Measurements from ENCODE around the gene PHF21B. TPM values are rescaled to one million over a fixed set of nuclear protein-coding genes. Genes with fewer than 3 reads are reported as not detected.

PHF21B gene
- total and polyA plus RNA-seq, 2 donors (not counting 3 experiments of a cell fraction or from before 2014, with no cell fraction given) = not detected

DNA sequence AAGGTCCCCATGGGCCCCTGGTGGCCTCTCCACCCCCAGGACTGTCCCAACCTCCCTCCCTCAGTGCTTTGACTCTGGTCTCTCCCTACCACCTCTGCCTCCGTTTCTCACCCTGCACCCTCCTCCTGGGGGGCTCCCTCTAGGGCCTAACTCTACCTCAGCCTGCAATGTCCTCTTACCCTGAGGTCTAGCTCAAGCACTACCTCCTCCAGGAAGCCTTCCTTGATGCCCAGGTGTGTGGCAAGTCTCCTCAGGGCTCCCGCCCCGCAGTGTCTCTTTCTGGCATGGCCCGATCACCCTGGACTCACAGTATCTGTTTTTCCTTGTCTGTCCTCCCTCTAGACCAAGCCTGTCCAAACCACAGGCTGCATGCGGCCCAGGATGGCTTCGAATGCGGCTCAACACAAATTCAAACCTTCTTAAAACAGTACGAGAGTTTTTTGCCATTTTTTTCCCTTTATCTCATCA, 90.8 kb downstream of the PHF21B start:
- H3K9me1 ChIP-seq (replicated peaks; ENCODE audit: control insufficient read depth, extremely low read depth, insufficient read depth, low read length) = no peaks in the 10 kb centered on the region
- no peaks in the 10 kb centered on the region for H4K20me1 ChIP-seq (replicated peaks; ENCODE audit: control insufficient read depth, extremely low read depth, insufficient read depth, low read length)
- no peak for TF ChIP-seq MYC (IDR thresholded peaks at IDR 0.05; ENCODE audit: low read depth, low read length)
- TF ChIP-seq CTCF (IDR thresholded peaks at IDR 0.05; ENCODE audit: extremely low read depth in 1 of 2, insufficient read depth in 1 of 2, low read depth in 1 of 2, low read length in 2 of 2) = no peak
- no peak for TF ChIP-seq EZH2 (IDR thresholded peaks at IDR 0.05; ENCODE audit: borderline replicate concordance, low read depth, low read length, severe bottlenecking)
- no peak for TF ChIP-seq JUN (IDR thresholded peaks at IDR 0.05; ENCODE audit: borderline replicate concordance, insufficient read depth, insufficient read length, low read depth)
- no peak for TF ChIP-seq GATA2 (IDR thresholded peaks at IDR 0.05; ENCODE audit: insufficient read depth, insufficient read length, low read depth, low read length)
- TF ChIP-seq MAX (IDR thresholded peaks at IDR 0.05; ENCODE audit: insufficient read depth, insufficient read length) = no peak
- no peak for TF ChIP-seq POLR2AphosphoS5 (IDR thresholded peaks at IDR 0.05; ENCODE audit: insufficient read depth, low read depth, low read length)
- TF ChIP-seq POLR2A (IDR thresholded peaks at IDR 0.05; ENCODE audit: low read depth, low read length) = no peak
- no peak for TF ChIP-seq FOS (IDR thresholded peaks at IDR 0.05; ENCODE audit: borderline replicate concordance, insufficient read depth, low read length)
- H2AFZ ChIP-seq (ENCODE audit: low read depth, low read length) = no peak overlapping the region
- FAIRE-seq (no peak), DNase-seq (ENCODE audit: low read depth, low spot score) (no peak)
- no peak overlapping the region for H3K4me3 ChIP-seq (replicated peaks in 1 of 3; ENCODE audit: insufficient read depth in 1 of 3, low read depth in 1 of 3, low read length in 3 of 3)
- no peaks in the 10 kb centered on the region for H3K79me2 ChIP-seq (ENCODE audit: control insufficient read depth, insufficient read depth, low read length)
- no peaks in the 10 kb centered on the region for H3K27me3 ChIP-seq (ENCODE audit: control insufficient read depth in 2 of 2, insufficient read depth in 2 of 2, low read length in 2 of 2)
- dilution Hi-C loops (cut with MboI; ENCODE audit: extremely low pct_ligation_motif_present, low sequenced_read_pairs) = no loop called here
- no peaks in the 10 kb centered on the region for H3K36me3 ChIP-seq (ENCODE audit: control insufficient read depth in 2 of 2, extremely low read depth in 1 of 2, insufficient read depth in 2 of 2, low read length in 2 of 2)
- no peak overlapping the region for H3K9ac ChIP-seq (replicated peaks; ENCODE audit: extremely low read depth, insufficient read depth, low read length)
- POLR2A ChIA-PET = no interaction called here
- CTCF ChIA-PET = no interaction called here
- intact Hi-C loops (cut with micrococcal nuclease) = no loop called here
- H3K27ac ChIP-seq (ENCODE audit: insufficient read depth, low read depth, low read length) = no peak overlapping the region
- H3K4me2 ChIP-seq (ENCODE audit: insufficient read depth, low read length) = no peak overlapping the region
- no peaks in the 10 kb centered on the region for H3K9me3 ChIP-seq (replicated peaks; ENCODE audit: control insufficient read depth, insufficient read depth, low read length)
- H3K4me1 ChIP-seq (ENCODE audit: control insufficient read depth, extremely low read depth, insufficient read depth, low read length) = no peaks in the 10 kb centered on the region
- no TSS peak for BruUV-seq (replicated peaks)
